RWPE1 (cell line): ENCODE measurements around the gene UBE3B.

Experiments
- CTCF ChIA-PET: fragments of 350-600 bp; sonication (Branson Sonifier 250); formaldehyde crosslinking; extraction: SDS; loops from one replicate; lab custom pipeline; 2021; lab: Yijun Ruan, JAX
- POLR2A ChIA-PET: fragments of 400-600 bp; formaldehyde crosslinking; extraction: SDS; loops from one replicate; lab custom pipeline; 2020; ENCODE audit warnings: antibody characterized with exemption; ENCODE audit not compliant: low non-redundant PET; lab: Yijun Ruan, JAX
- DNase-seq: peaks from one replicate; pipeline ENCODE4 v3.0.0; 2012; ENCODE audit warnings: low spot score
- H3K27ac ChIP-seq: fragments of 450-650 bp; 2 replicates; pipeline ENCODE4 v1.5.1; 2017
- TF ChIP-seq, protein P1 (sequence below): fragments of 450-650 bp; conservative IDR thresholded peaks from 2 replicates; pipeline ENCODE4 v1.5.1; 2017; ENCODE audit warnings: low read depth, mild to moderate bottlenecking

Gene UBE3B

DNA sequence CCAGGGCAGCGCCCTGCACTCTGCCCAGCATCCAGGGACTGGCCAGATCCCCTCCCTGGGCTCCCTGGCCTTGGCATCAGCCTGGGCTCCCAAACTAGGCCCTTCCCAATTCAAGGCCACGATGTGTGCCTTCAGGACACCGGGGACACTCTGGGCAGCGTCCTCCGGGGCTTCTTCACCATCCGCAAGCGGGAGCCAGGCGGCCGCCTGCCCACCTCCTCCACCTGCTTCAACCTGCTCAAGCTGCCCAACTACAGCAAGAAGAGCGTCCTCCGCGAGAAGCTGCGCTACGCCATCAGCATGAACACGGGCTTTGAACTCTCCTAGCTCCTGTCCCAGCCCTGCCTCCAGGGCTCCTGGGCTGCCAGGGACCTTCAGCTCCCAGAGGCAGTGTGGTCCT is 57.0 kb downstream of the UBE3B start:
- ChIA-PET CTCF (interaction anchor here (0.6 kb wide), 1 partner anchor 319 kb away, joined by 3 read pairs; no protein-coding TSS in a partner anchor), POLR2A (no interaction called here)
- peak overlapping the region; percentile 11; the same call in 1 of the 2 replicates for H3K27ac ChIP-seq
- TF ChIP-seq, protein P1, sequence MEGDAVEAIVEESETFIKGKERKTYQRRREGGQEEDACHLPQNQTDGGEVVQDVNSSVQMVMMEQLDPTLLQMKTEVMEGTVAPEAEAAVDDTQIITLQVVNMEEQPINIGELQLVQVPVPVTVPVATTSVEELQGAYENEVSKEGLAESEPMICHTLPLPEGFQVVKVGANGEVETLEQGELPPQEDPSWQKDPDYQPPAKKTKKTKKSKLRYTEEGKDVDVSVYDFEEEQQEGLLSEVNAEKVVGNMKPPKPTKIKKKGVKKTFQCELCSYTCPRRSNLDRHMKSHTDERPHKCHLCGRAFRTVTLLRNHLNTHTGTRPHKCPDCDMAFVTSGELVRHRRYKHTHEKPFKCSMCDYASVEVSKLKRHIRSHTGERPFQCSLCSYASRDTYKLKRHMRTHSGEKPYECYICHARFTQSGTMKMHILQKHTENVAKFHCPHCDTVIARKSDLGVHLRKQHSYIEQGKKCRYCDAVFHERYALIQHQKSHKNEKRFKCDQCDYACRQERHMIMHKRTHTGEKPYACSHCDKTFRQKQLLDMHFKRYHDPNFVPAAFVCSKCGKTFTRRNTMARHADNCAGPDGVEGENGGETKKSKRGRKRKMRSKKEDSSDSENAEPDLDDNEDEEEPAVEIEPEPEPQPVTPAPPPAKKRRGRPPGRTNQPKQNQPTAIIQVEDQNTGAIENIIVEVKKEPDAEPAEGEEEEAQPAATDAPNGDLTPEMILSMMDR = no peak
- DNase-seq = no peak

- no peak for DNase-seq
- no peak overlapping the region for H3K27ac ChIP-seq
- TF ChIP-seq, protein P1 = no peak
- POLR2A ChIA-PET = no interaction called here
- CTCF ChIA-PET = no interaction called here
Measured at GRCh38 chr12:109535231-109535862, 57.9 kb downstream of the UBE3B start.

DNA sequence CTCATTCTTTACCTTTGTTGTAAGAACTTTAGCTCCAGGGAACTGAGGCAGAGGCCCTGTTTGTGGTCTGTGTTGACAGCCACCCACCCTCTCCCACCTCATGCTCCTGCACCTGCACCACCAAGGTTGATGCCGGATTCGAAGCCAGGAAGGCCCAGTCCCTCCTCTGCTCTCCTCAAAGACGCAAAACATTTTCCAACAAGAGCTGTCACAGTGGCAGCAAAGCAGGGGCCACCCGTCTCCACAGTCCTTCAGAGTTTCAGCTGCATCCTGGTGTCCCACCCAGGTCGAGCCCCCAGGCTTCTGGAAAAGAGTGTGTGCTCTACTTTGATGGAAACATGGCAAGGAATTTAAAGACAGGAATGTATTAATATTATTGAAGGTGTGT is 58.4 kb downstream of the UBE3B start:
- no peak for DNase-seq
- POLR2A ChIA-PET = no interaction called here
- CTCF ChIA-PET = interaction anchor here (0.6 kb wide), 1 partner anchor 108 kb away, joined by 5 read pairs; no protein-coding TSS in a partner anchor
- TF ChIP-seq, protein P1 = no peak
- no peak overlapping the region for H3K27ac ChIP-seq

GRCh38 chr12:109537136-109537535 is 59.7 kb downstream of the UBE3B start:
- DNase-seq = no peak
- H3K27ac ChIP-seq = no peak overlapping the region
- TF ChIP-seq, protein P1 = no peak
- ChIA-PET CTCF (interaction anchor here (0.9 kb wide), 1 partner anchor 109 kb away, joined by 6 read pairs; no protein-coding TSS in a partner anchor), POLR2A (no interaction called here)

- H3K27ac ChIP-seq = no peak overlapping the region
- no peak for DNase-seq
- POLR2A ChIA-PET = no interaction called here
- CTCF ChIA-PET = interaction anchor here (0.9 kb wide), 1 partner anchor 110 kb away, joined by 6 read pairs; no protein-coding TSS in a partner anchor
- TF ChIP-seq, protein P1 = no peak
Measured at GRCh38 chr12:109538191-109538863, 60.9 kb downstream of the UBE3B start.

DNA sequence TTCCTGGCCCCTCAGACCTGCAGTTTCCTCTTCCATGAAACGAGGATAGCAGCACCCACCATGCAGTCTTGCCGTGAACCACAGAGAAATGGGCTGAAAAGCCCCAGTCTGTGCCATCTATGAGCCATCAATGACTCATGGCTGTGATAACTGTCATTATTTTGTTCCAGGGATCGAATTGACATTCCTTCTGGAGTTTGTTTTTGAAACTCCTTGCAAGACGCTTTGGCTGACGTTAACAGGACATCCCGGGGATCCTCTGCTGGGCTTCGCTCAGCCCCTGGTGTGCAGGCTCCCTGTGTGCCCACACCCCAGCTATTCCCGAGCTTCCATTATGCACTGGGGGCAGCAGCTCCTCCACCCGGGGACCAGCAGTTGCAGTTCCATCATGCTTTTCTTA is 62.1 kb downstream of the UBE3B start:
- TF ChIP-seq, protein P1 = no peak
- ChIA-PET CTCF (interaction anchor here (0.8 kb wide), 1 partner anchor 29 kb away, joined by 3 read pairs; no protein-coding TSS in a partner anchor), POLR2A (no interaction called here)
- no peak overlapping the region for H3K27ac ChIP-seq
- no peak for DNase-seq
